Activated CD4-positive, CD25-positive, alpha-beta regulatory T cell treated with anti-CD3 and anti-CD28 coated beads, Interleukin-2, amount 50 U/mL, for 72 hours (primary cell): ENCODE results near the gene SEC14L2.
"Not testable (repeated sequence)": the region's sequence is repeated elsewhere in the genome, so short reads cannot be mapped to it uniquely, and the experiment has no call there.

ENCODE experiments used
- DNase-seq: peaks from one replicate; pipeline ENCODE4 v3.0.0; 2021

Gene SEC14L2

DNA sequence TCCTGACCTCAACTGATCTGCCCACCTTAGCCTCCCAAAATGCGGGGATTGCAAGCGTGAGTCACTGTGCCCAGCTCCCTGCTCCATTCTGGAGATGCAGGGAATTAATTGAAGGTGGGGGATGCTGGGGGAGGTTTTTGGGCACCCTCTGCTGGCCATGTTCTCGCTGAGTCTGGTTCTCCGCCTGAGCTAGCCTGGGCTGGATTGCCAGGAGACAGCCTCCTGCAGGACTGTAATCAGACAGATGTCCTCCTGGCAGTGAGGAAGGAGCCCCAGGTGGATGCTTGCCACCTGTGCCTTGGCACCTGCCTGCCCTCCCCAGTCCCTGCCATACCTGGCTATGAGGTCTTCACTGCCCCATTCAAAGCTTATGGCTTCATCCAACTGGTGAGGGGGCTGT is 34.1 kb downstream of the SEC14L2 start:
- DNase-seq = no peak

DNA sequence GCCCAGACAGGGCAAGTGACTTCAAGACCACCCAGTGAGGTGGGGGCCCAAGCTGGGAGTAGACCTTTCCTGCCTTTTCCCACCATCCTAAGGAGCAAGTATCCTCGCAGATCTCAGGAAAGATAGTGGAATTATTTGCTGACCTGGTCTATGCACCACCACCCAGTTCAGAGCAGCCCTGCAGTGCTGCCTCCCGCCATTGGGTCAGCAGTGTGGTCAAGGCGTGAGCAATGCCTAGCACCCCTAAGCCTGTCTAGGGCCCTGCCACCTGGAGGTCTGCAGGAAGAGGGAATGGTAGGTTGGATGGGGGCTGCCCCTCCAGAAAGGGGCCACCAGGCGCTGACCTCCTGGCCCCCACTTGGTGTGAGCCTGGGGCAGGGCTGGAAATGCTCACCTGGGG is 35.3 kb downstream of the SEC14L2 start:
- no peak for DNase-seq

DNA sequence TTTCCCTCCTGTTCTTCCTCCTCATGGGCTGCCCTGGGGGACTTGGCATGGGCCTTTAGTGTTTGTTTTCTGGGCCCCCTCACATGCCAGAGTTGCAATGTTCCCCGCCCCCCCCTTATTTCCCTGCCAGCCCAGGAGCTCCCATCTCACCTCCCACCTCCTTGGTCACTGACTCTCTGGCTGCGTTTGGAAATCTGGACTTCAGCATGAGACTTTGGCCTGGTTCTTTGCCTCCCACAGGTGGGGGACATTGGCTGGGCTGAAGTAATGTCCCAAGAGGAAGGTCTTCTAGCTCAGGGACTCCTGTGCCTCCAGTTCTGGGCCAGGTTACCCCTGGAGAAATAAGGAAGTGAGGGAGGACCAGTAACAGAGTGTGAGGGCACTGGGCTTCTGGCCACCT is 35.7 kb downstream of the SEC14L2 start:
- no peak for DNase-seq

DNA sequence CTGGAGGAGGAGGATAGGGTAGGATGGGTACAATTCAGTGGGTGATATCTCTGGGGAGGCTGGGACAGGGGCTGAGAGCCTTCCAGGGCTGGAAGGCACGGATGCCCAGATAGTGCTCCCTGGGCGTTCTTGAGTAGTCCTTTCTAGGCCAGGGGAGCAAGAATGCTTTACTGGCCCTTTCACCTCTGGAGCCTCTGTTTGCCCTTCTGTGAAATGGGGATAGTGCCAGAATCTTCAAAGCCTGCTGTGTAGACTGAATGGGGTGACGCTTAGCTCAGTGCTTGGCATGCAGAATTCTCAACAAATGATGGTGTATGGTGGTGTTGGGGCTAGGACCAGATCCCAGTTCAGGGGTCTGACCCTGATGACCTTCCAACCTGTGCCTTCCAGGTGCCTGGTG is 36.4 kb downstream of the SEC14L2 start:
- DNase-seq = no peak

DNA sequence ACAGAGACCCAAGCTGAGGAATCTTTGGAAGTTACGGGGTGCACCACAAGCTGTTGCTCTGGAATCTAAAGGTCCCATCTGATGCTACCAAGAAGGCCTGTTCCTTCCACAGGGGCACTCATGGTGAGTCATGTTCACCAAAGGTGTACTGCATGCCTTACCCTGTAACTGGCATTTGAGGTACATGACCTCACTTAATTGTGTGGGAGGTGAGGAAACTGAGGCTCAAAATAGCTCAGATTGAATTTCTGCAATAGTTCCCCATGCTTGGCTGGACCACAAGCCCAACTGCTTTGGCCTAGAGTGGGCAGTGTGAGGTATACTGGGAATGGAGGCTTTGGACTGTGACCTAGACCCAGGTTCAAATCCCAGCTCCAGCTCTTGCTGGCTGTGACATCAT is 37.0 kb downstream of the SEC14L2 start:
- DNase-seq = no peak

DNA sequence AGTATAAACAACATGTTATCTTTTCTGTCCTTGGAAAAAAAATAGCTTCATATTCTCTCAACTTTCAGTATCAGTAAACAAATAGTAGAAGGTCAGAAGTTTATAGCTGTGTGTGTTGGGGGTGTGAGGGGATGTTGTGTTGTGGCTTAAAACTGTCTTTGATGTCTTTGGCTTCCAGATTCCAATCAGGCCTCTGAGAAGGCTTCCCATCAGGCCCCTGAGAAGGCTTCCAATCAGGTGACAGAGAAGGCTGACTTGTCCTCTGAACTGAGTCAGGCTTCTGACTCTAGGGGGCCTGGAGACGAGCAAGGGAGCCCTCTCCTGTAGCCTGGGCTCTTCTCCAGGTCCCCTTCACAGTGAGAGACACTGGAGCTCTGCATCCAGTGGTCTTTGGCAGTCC is 38.0 kb downstream of the SEC14L2 start:
- DNase-seq = no peak

DNA sequence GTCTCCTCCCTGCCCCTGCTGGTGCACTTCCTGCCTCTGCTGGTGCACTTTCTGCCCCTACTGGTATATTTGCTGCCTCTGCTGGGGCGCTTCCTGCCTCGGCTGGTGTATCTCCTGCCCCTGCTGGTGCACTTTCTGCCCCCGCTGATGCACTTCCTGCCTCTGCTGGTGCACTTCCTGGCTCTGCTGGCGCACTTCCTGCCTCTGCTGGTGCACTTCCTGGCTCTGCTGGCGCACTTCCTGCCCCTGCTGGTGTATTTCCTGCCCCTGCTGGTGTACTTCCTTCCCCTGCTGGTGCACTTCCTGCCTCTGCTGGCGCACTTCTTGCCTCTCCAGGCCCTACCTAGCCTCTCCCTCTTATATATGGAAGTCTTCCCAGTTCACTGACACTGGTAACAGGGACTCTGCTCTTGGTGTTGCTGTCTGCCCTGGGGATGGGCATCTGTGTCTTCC is 38.9 kb downstream of the SEC14L2 start:
- DNase-seq = peak; percentile 64

DNA sequence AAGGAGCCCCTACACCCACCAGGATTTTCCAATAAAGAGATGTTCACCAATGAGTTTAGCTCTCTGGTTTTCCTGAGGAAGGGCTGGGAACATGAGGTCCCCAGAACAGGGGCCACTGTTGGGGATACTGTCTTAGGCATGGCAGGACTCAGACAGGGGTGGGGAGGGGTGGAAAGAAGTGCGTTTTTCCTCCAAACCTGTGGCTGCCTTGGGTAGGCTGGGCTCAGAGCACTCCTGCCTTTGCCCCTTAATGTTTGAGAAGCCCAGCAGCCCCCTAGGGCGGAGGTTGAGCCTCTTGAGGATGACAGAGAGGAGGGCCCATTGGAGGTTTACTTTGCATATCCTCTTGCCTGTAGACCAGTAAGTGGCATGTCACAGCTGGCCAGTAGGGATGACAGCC is 39.4 kb downstream of the SEC14L2 start:
- no peak for DNase-seq

DNA sequence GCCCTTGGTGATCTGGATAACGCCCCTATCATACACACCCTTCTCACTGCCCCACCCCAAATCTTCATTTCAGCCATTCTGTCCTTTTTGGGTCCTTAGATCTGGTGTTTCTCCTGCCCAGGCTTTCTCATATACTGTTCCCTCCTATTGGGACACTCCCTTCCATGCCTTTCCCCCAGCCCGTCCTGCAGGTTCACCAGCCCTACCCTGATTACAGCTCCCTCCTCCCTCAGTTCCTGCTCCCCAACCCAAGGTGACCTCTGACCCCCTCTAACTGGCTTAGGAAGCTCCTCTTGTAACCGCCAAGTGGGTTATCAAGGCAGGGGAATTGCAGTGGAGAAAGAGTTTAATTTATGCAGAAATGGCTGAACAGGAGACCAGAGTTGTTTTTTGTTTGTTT is 41.7 kb downstream of the SEC14L2 start:
- no peak for DNase-seq

DNA sequence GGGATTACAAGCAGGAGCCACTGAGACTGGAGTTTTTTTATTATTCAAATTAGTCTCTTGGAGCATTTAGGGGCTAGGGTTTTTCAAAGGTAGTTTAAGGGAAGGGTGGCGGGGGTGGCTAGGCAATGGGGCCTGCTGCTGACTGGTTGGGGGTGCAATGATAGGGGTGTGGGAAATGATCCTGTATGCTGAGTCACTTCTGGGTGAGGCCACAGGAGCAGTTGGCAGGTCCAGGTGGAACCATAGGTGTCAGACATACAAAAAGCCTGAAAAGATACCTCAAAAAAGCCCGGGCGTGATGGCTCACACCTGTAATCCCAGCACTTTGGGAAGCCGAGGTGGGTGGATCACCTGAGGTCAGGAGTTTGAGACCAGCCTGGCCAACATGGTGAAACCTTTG is 42.4 kb downstream of the SEC14L2 start:
- no peak for DNase-seq

DNA sequence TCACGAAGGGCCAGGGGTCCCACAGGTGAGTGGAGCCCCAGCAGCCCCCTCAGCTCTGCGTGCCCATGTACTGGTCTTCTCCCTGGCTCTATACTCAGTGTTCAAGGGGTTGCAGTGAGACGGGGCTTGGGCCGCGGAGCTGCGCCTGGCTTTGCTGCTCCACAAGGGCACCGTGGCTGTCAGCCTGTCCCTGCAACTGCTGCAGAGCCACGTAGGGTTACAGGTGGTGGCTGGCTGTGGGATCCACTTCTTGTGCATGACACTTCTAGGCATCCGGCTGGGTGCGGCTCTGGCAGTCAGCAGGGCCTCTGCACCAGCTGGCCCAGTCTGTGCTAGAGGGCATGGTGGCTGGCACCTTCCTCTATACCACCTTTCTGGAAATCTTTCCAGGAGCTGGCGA is 43.0 kb downstream of the SEC14L2 start:
- DNase-seq = no peak

DNA sequence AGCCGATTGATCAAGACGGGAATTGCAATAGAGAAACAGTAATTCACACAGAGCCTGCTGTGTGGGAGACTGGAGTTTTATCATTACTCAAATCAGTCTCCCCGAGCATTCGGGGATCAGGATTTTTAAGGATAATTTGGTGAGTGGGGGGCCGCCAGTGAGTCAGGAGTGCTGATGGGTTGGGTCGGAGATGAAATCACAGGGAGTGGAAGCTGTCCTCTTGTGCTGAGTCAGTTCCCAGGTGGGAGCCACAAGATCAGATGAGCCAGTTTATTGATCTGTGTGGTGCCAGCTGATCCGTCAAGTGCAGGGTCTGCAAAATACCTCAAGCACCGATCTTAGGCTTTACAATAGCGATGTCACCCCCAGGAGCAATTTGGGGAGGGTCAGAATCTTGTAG is 44.3 kb downstream of the SEC14L2 start:
- DNase-seq = no peak

DNA sequence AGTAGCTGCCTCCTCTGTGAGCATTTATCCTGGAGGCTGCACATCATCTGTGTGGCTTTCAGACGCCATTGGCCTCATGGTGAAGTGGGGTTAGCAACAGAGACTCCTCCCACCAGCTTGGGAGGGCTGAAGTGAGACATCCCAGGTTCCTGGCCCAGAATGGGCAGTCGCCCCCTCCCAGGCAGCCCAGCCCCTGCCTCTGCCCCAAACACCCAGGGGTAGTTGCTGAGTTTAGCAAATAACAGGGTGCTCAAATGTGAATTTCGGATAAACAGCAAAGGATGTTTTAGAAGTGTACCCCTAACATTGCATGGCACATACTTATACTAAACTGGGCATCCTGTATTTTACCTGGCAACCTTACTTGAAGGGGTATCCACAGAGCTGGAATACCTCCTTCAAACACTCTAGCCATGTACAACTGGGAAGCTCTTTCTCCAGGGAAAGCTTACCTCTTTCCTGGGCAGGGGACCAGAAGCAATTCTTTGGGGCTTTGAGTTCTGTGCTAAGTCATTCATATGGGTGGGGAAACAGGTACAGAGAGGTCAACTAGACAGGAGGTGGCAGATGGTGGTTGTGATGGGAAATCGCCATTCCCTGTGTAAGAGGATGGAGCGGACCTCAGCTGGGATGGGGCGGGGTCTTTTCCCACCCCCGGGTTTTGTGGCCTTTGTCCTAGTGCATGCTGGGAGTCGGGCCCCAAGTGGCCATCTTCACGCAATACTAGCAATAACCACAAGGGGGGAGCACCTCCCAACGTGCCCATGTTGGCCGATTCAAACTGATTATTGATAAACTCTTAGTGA is 48.0 kb downstream of the SEC14L2 start:
- peak; percentile 57 for DNase-seq

DNA sequence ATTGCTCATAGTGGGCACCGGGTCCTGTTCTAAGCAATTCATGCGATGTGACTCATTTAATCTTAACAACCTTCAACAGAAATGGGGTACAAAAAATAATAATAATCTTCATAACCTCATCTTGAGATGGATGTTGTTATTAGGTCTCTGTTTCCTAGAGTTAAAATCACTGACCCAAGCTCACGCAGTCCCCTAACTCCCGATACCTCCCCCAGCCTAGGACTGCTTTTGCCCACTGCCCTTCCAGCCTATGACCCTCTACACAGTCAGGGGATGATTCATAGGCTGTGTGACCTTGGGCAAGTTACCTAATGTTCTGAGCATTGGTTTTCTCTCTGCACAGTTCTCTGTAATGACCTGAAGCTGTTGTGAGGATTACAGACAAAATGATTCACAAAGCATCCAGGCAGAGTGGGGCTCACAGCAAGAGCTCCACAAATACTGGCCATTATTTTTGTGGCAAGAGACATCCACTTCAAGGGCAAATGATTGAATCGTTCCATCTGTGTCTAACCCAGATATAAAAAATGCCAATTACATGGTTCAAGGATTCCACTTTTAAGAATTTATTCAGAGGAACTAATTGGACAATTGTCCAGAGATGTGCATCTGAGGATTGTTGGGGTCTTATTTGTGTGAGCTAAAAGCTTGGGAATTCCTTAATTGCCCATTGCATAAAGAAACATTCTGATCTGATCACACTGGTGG is 48.8 kb downstream of the SEC14L2 start:
- no peak for DNase-seq

DNA sequence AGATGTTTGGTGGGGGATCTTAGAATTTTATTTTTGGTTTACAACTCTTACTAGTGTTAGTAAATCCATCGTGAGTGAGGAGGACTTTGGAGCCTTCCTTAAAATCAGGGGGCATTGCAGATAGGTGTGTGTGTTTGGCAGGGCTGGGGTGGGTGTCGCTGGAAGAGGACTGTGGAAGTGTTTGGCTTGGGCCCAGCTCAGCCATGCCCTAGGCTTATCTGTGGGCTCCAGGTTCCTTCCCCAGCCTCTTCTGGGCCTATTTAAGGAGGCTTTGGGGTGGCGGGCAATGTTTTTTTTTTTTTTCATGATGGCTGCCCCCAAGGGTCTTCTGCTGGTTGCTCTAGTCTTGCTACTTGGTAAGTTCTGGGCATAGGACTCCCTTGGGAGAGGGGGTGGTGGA is 50.8 kb downstream of the SEC14L2 start:
- DNase-seq = no peak

DNA sequence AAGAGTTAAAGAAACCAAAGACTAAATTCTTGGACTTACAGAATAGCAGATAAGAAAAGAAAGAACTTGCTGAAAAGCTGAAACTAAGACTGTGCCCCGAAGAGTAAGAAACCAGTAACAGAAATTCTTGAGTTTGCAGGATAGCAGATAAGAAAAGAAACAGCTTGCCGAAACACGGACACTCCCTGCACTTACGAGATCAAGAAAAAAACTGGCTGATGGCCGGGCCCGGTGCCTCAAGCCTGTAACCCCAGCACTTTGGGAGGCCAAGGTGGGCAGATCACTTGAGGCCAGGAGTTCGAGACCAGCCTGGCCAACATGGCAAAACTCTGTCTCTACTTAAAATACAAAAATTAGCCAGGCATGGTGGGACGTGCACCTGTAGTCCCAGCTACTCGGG is 54.7 kb downstream of the SEC14L2 start:
- DNase-seq = not testable (repeated sequence)

DNA sequence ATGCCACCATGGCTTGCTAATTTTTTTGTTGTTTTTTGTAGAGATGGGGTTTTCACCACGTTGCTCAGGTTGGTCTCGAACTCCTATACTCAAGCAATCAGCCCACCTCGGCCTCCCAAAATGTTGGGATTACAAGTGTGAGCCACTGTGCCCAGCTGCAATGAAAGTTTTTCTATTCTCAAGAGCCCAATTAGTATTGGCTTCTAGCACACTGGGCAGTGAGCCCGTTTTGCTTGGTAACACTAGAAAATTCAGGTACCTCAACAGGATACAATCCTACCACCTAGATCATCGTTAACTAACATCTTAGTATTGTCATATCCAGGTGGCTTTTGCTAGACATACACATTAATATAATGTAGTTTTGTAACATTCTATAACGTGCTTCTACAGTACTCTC is 56.0 kb downstream of the SEC14L2 start:
- DNase-seq = no peak

DNA sequence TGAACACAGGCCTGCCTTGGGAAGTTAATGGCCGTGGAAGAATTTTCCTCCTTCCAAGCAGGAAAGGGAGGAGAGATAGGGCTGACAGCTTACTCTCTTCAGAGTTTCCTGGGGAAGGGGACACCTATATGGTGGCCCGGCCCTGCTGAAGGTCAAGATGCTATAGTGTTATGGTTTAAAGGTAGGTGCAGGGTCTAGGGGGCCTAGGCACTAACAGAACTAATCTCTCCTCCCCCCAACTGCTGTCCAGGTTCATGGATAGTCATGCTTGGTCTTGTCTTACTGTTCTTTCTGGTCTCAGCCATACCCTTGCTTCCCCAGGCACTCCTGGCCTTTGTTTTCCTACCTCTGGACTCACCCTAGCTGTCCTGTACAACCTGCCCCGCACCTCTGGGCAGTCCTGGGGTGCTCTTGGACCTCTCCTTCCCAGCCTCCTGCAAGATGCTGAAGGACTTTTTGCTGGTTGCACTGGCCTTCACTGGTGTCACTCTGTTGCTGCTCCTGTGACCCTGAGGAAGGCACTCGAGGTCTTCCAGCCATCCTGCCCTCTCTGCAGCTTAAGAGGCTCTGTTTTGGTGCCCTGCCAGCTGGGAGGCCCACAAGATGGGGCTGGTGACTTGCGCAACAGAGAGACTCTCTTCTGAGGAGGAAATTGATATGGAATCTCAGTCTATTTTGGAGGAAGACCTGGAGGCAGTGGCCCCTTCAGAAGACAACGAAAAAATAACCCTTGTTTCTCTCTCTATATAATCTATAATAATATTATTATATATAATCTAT is 57.1 kb downstream of the SEC14L2 start:
- no peak for DNase-seq

DNA sequence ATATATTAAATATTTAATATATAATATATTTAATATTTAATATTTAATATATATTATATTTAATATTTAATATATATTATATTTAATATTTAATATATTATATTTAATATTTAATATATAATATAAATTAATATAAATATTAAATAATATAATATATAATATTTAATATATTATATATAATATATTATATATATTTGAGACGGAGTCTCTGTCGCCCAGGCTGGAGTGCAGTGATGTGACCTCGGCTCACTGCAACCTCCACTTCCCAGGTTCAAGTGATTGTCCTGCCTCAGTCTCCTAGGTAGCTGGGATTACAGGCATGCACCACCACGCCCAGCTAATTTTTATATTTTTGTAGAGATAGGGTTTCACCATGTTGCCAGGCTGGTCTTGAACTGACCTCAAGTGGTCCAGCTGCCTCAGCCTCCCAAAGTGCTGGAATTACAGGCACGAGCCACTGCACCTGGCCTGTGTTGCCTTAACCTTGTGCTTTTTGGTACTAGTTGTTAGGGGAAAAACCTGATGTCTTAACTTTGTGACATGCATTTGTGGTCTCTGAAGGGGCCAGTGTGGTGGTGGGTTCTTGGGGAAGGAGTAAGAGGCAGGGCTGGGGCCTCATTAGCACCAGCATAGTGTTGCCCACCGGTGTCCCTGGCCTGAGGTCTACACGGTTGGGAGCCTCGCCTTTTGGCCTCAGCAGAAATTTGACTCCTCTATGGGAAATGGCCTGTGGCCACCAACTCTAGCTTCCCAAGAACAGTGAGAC is 58.4 kb downstream of the SEC14L2 start:
- no peak for DNase-seq

DNA sequence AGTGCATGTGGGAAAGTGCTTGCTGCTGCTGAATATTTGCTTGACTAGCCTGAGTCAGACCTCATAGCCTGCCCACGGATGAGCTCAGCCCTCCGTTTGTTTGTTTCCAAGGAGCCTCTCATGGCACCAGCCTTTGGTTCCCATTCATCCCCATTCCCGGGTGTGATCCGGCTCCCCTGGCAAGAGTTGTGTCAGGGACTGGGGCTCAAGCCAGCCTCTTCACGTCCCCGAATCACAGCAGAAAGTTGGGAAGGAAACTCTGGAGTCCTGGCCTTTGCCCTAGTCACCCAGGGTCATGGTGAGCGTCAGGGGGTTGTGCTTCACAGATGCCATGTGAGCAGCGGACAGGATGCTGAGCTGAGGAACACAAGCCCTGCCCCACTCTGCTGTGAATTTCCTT is 61.2 kb downstream of the SEC14L2 start:
- DNase-seq = no peak

DNA sequence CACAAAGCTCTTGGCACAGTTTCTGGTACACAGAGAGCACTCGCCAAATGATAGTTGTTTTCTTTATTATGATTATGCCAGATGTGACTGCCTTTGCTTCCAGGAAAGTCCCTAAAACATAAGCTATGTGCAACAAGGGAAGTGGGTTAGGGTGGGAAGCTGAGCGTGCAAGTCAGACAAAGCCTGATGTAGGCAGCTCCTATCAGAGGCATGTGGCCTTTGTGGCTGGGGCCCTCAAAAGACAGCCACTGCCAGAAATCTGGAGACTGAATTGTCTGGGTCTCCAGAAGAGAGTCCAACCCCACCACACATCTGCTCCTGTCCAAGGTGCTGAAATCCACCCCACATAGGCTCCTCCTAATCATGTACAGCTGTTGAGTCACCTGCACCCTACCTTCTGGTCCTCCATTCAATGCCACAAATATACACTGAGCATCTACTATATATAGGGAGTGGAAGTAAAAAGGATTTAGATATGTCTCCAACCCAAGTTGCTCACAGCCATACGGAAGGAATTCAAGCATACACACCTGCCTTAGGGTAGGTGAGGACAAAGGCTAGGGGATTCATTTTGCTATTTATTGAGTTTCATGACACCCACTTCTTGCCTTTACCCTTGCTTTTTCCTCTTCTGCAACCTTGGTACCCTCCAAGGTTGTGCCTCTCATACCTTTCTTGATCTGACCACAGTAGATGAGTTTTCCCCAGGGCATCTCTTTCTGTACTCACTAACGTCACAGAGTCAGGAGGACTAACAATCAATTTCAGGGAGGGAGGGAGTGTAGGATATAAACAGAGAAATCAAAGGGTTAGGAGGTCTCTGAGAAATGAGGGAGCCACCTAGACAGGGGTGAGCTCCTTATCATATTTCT is 62.6 kb downstream of the SEC14L2 start:
- DNase-seq = no peak

DNA sequence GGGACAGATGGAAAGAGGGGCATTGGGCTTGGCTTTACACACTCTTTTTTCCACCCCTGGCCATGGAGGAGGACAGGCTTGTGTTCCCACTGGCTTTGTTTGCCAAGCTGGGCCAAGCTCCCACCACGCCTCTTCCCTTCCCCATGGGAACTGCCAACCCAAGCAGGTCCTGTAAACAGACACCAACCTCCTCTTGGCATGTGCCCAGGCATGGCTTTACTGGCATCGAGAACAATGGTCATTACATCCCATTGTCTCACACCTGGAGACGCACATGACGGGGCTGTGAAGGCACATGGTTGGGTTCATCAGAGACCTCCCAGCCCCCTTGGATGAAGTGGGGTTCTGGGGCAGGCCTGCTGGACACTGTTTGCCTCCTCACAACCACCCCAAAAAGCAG is 63.3 kb downstream of the SEC14L2 start:
- no peak for DNase-seq
